AG04450 (cell line): Measurements from ENCODE around the gene PIMREG. TPM values are rescaled to one million over a fixed set of nuclear protein-coding genes. Genes with fewer than 3 reads are reported as not detected.
A peak's percentile ranks its signal among the peaks of the same experiment; 100 is the strongest.

Source experiments
- CTCF ChIA-PET: fragments of 300-600, 350-600 bp; formaldehyde crosslinking; extraction: SDS; loops from one replicate; lab custom pipeline; 2022; ENCODE audit warnings: antibody characterized with exemption, inconsistent platforms; lab: Charles Lee
- POLR2A ChIA-PET: fragments of 350-600 bp; formaldehyde crosslinking; extraction: SDS; loops from one replicate; lab custom pipeline; 2021; ENCODE audit warnings: antibody characterized with exemption, inconsistent platforms; lab: Yijun Ruan, JAX
- DNase-seq: peaks from one replicate; pipeline ENCODE4 v3.0.0-alpha.2; 2011; ENCODE audit warnings: low read depth, low spot score
- H3K27ac ChIP-seq: one replicate; pipeline ENCODE4 v1.5.1; 2012; ENCODE audit warnings: low read depth, low read length, control low read depth
- H3K27me3 ChIP-seq: one replicate; pipeline ENCODE4 v1.6.0; 2012; ENCODE audit warnings: low read length; ENCODE audit not compliant: control insufficient read depth, insufficient read depth
- H3K4me3 ChIP-seq: 2 replicates; pipeline ENCODE4 v1.5.1; 2011; ENCODE audit warnings: mild to moderate bottlenecking, low read depth, low read length, control low read depth
- H3K9me3 ChIP-seq: 2 replicates; pipeline ENCODE4 v1.5.1; 2012; ENCODE audit warnings: low read length; ENCODE audit not compliant: control insufficient read depth, insufficient read depth
- polyA plus RNA-seq: library from polyadenylated mRNA; depleted of rRNA; stranded (reverse); fragments of >200 nt; gene quantifications from 2 replicates; pipeline ENCODE4 v1.2.3, GENCODE V29; 2011
- TF ChIP-seq, protein P1 (sequence below): IDR thresholded peaks from 2 replicates; pipeline ENCODE4 v1.5.1; 2011; ENCODE audit warnings: low read depth, low read length, control low read depth, inconsistent platforms

The PIMREG gene
- polyA plus RNA-seq, 1 experiment: 7.0 TPM

DNA sequence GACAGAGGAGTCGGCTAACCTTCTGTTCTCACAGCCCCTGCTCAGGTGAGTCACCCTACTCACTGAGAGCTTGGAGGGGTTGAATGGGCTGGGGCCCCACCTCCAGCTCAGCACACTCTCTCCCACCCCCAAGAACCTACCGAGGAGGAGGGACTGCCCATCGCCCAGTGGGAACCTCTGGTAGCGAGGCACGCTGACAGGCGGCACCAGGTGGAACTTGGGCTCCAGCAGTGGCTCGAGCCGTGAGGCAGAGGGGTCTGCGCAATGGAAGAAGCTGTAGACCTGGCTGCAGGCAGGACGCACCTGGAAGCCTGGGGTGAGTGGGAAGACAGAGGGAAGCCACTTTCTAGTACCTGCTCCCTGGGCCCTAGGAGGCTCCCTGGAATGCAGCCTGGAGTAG lies 28.3 kb downstream of the PIMREG start:
- no peak for DNase-seq
- Histone ChIP-seq H3K27me3 (no peaks in the 10 kb centered on the region), H3K4me3 (no peak overlapping the region), H3K27ac (no peak overlapping the region), H3K9me3 (peaks cover 4% of the 10 kb centered on the region; the same call in 1 of the 2 replicates)
- ChIA-PET POLR2A (no interaction called here), CTCF (interaction anchor here (0.6 to 2.3 kb wide), 34 partner anchors 9 to 885 kb away, joined by 3 to 14 read pairs (median 4); partner anchors contain the start of gene PIMREG)
- TF ChIP-seq, protein P1, sequence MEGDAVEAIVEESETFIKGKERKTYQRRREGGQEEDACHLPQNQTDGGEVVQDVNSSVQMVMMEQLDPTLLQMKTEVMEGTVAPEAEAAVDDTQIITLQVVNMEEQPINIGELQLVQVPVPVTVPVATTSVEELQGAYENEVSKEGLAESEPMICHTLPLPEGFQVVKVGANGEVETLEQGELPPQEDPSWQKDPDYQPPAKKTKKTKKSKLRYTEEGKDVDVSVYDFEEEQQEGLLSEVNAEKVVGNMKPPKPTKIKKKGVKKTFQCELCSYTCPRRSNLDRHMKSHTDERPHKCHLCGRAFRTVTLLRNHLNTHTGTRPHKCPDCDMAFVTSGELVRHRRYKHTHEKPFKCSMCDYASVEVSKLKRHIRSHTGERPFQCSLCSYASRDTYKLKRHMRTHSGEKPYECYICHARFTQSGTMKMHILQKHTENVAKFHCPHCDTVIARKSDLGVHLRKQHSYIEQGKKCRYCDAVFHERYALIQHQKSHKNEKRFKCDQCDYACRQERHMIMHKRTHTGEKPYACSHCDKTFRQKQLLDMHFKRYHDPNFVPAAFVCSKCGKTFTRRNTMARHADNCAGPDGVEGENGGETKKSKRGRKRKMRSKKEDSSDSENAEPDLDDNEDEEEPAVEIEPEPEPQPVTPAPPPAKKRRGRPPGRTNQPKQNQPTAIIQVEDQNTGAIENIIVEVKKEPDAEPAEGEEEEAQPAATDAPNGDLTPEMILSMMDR: no peak

DNA sequence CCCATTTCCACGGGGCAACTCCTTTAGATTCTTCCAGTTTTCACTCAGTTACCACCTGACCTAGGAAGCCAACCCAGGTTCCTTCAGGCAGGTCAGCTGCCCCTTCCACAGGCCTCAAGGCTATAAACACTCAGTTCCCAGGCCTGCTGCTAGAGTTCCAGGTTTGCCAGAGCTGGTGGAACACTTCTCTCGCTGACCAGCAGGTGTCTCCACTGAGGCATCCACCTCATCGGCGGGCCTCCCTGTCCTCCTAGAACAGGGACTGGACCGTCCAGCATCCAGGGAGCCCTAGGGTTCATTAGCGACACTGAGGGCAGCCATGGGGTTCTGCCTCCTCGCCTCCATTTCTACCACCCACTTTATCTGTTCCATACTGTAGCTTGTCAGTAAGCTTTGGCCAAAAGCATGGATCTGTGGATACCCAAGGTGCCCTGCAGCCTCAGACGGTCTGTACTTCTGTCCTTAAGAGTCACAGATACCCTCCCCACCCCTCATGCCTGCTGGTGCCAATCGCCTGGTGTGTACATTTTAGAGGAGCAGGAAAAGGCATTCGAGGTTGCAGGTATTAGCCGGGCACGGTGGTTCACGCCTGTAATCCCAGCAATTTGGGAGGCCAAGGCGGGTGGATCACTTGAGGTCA lies 29.0 kb downstream of the PIMREG start:
- CTCF ChIA-PET: interaction anchor here (0.6 to 2.3 kb wide), 35 partner anchors 8 to 1596 kb away, joined by 3 to 14 read pairs (median 4); partner anchors contain the start of gene PIMREG
- peak; percentile 33 for DNase-seq
- no peaks in the 10 kb centered on the region; the same call in 1 of the 2 replicates for H3K9me3 ChIP-seq
- TF ChIP-seq, protein P1: peak; percentile 98
- no peaks in the 10 kb centered on the region for H3K27me3 ChIP-seq
- no peak overlapping the region for H3K4me3 ChIP-seq
- H3K27ac ChIP-seq: no peak overlapping the region
- POLR2A ChIA-PET: no interaction called here

DNA sequence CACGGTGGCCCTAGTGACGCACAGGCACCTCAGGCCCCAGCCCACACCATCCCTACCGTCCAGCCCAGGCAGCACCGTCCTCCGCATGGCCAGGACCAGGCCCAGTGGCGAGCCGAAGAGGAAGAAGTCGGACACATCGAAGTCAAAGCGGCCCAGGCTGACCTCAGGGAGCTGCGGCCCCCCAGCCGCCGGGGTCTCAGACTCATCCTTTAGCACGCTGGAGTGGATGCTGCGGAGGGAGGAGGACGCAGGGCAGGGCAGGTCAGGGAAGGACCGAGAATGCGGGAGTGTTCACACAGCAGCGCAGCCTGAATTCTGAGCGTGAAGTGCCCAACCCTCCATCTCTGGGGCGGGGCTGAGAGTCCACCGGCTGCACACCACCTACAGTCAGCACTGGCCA lies 30.1 kb downstream of the PIMREG start:
- H3K27ac ChIP-seq: no peak overlapping the region
- ChIA-PET CTCF (interaction anchor here (1.5 to 2.3 kb wide), 5 partner anchors 14 to 134 kb away, joined by 3 to 14 read pairs (median 8); partner anchors contain the start of gene PIMREG), POLR2A (no interaction called here)
- no peak overlapping the region for H3K4me3 ChIP-seq
- H3K9me3 ChIP-seq: no peaks in the 10 kb centered on the region; the same call in 1 of the 2 replicates
- H3K27me3 ChIP-seq: no peaks in the 10 kb centered on the region
- DNase-seq: no peak
- TF ChIP-seq, protein P1: no peak

DNA sequence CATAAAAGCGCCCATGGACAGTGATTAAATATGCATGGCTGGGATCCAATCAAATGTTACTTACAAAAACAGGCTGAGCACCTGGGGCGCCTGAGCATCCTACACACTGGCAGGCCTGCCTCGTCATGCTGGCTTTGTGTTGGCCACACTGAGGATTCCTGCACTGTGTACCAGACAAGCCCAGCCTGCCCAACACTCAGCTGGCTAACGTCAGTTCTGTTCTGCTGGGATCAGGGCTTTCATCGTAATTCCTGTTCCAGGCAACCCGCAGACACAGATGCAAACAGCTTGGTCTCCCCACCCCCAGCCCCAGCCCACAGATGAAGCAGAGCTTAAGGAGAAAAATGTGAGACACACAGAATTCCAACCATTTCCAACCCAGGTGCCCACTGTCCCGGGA lies 30.7 kb downstream of the PIMREG start:
- Histone ChIP-seq H3K9me3 (no peaks in the 10 kb centered on the region; the same call in 1 of the 2 replicates), H3K27me3 (no peaks in the 10 kb centered on the region), H3K27ac (no peak overlapping the region), H3K4me3 (no peak overlapping the region)
- POLR2A ChIA-PET: no interaction called here
- DNase-seq: no peak
- CTCF ChIA-PET: interaction anchor here (0.6 to 1.5 kb wide), 4 partner anchors 9 to 127 kb away, joined by 3 to 4 read pairs (median 3); no protein-coding TSS in a partner anchor
- TF ChIP-seq, protein P1: no peak

DNA sequence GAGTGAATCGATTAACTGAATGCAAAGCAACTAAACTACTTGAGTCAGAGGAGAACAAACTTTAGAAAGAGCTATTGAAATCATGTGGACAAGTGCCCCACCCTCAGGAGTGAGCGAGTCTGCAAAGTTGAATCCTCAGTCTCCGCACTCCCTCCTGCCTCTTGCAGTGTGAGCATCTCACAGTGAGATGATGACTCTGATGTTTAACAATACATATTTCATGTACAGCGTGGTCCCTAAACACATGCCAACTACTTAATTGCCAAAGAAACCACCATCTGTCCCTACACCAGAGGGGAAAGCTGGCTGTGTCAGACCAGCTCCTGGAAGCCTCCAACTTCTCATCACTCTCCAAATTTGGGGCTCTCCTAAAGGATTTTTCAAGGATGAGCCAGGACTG lies 31.2 kb downstream of the PIMREG start:
- TF ChIP-seq, protein P1: no peak
- DNase-seq: no peak
- peaks cover 3% of the 10 kb centered on the region for H3K27me3 ChIP-seq
- H3K4me3 ChIP-seq: no peak overlapping the region
- H3K9me3 ChIP-seq: no peaks in the 10 kb centered on the region; the same call in 1 of the 2 replicates
- POLR2A ChIA-PET: no interaction called here
- no peak overlapping the region for H3K27ac ChIP-seq
- CTCF ChIA-PET: interaction anchor here (0.6 to 1.5 kb wide), 4 partner anchors 9 to 127 kb away, joined by 3 to 4 read pairs (median 3); no protein-coding TSS in a partner anchor
